GM18507 (cell line): ENCODE data around the gene TENM3.
A peak's percentile ranks its signal among the peaks of the same experiment; 100 is the strongest.

Experiments
- DNase-seq: peaks from one replicate; pipeline ENCODE4 v3.0.0; 2011; ENCODE audit warnings: low read depth; ENCODE audit not compliant: insufficient read length; ENCODE audit errors: extremely low spot score
- FAIRE-seq: peaks from 2 replicates; lab custom pipeline; 2011; peaks lifted over from hg19 to GRCh38; lab: Jason Lieb, UNC

The TENM3 gene

DNA sequence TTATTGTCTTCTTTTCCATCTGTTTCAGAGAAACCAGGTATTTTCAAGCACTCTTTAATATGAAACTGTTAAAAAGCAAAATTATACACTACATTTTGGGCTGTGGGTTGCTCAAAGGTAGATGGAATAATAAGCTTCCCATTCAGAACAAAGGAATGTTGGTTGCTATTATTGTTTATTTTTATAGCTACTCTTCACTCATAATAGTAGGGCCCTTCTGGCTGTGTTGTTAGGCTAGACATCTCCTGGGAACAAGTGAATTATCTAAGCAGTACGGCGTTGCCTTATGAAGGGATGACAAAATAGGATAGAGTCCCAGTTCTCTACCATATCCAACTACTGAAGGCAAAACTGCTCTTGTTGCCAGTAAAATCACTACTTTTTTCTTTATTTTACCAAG lies 34.2 kb downstream of the TENM3 start:
- FAIRE-seq, result no peak

GRCh38 chr4:182278729-182279128 lies 35.5 kb downstream of the TENM3 start:
- DNase-seq (no peak), FAIRE-seq (no peak)

More for the DNA sequence above, 34.2 kb downstream of the TENM3 start:
- DNase-seq, result no peak

DNA sequence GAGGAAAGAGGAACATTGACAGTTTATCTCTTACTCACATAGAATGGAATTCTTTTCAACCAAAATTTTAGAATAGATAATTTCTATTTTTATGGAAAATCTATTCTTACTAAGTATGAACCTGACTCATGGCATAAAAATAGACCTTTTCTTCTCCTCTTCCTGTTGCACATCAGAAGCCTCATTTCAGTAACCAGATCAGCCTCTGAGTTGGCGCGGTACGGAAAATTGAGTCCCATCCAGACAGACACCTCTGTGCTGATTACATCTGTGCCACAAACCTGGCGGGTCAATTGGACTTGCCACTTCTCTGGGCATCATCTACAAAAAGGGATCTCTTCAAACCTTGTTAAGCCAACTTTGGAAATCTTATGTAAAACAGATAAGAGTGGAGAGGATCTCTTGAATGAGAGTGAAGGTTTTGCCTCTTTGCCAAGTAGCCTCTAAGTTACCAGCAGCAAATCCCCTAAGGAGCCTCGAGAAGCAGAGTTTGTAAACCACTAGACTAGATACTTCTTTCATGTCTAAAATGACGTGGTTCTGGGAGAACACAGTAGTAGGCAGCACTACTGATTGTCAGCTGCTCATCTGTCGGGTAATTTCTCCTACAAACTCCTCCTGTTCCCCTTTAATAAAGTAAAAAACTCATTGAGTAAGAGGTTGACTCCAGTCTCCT lies 37.4 kb downstream of the TENM3 start:
- FAIRE-seq (no peak), DNase-seq (no peak)

GRCh38 chr4:182286035-182286434 lies 42.8 kb downstream of the TENM3 start:
- DNase-seq, result no peak
- FAIRE-seq, result no peak

- FAIRE-seq (no peak), DNase-seq (no peak)
Measured at GRCh38 chr4:182286931-182287330, 43.7 kb downstream of the TENM3 start.

- DNase-seq (no peak), FAIRE-seq (no peak)
Measured at GRCh38 chr4:182288534-182288933, 45.3 kb downstream of the TENM3 start.

DNA sequence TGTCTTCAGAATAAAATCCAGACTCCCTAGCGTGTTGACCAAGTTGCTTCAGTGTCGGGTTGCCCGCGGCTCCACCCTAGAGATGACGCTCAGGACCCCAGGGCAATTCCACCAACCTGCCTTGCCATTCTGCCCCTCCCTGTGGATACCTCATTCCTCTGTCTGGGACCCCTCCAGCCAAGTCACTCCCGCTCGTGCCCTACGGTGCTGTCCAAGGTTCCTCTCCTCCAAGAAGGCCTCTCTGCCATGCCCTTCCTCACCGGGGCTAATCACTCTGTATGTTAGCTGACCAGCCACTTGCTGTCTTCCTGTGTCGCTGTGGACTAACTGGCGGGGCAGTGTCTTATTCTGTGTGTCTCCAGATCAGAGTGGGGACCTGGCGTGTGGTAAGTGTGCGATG lies 46.6 kb downstream of the TENM3 start:
- FAIRE-seq (no peak), DNase-seq (no peak)

DNA sequence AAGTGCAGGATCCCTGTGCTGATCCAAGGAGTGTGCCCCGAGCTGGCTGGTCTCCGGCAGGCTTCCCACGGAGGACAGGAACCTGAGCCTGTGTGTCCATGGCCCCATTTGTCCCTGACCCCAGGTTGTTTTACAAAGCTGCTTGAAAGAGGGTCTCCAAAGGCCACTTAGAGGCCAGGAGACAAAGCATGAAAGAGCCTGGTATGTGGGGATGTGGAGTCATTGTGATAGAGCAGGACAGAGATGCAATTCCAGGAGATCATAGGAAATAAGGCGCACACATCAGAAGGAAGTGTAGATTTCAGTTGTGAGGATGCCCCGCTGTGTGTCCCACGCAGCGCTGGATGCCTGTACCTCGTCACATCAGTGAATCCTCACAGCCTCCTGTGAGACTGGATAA lies 48.0 kb downstream of the TENM3 start:
- DNase-seq (no peak), FAIRE-seq (no peak)

GRCh38 chr4:182291597-182292270 lies 48.5 kb downstream of the TENM3 start:
- FAIRE-seq (no peak), DNase-seq (no peak)

DNA sequence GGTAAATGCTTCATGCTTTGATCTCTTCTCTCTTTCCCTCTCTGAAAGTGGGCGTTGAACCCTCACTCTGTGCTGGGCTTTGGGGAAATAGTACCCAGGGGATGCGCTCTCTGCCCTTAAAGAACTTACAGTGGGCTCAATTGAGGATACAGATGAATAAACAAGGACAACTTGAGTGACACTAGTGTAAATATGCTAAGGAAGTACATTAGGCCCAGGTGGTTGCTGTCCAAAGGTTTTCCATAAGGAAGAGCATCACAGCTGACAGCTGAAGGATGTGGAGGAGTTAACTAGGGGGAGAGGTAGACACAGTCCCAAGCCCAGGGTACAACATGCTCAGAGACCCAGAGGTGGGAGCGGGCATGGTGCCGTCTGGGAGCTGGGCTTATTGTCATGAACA lies 49.4 kb downstream of the TENM3 start:
- FAIRE-seq (no peak), DNase-seq (no peak)

GRCh38 chr4:182293691-182294255 lies 50.6 kb downstream of the TENM3 start:
- no peak for FAIRE-seq

DNA sequence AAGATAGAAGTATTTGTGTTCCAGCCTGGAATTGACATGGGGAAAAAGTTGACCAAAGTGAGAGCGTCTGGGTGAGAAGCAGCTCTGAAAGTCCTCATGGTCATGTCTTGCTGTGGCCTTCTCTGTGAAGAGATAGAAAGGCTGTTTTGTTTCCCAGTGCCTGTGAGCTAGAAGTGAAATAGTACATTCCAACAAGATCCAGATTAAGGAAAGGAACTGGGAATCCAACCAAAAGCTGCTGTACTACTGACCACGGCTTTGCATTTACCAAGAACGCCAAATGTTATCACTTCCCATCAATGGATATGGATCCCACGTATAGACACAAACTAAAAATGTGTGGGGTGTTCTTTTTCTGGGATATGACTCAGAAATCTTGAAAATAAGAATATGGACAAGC lies 51.2 kb downstream of the TENM3 start:
- DNase-seq (no peak), FAIRE-seq (no peak)

More at GRCh38 chr4:182293691-182294255, 50.6 kb downstream of the TENM3 start:
- DNase-seq, result no peak

DNA sequence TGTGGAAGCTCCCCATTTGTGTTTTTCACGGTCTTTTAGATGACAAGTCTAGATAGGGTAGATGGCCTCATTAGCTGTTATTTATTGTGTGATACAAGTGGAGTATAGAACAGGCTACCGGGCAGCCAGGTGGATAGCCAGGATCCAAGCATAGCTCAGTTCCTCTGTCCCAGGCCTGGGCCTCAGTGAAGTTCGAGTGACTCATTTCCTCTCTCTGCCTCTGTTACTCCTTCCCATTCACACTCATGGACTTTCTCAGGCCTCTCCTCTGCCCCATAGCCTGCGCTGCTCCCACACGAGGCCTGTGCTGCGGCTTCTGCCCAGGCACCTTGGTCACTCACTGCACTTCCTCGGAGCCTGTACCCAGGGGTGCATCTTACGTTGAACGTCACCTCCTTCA lies 54.5 kb downstream of the TENM3 start:
- FAIRE-seq, result no peak
- no peak for DNase-seq

DNA sequence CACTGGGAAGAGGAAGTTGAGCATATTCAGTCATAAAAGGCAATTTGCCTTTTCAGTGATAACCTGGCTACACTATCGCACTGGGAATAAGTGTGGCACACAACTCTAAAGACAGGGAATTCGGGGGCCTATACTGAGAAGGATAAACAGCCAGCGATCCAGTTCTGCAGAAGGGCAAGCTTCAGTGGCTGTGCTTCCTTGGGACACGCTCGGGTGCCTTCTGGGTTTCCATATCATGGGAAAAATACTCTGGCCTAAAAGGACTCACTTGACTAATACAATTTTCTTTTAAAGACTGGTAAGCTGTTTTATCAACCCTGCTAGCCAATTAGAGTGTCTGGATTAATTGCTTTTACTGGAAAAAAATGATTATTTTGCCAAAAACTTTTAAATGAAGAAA lies 58.5 kb downstream of the TENM3 start:
- DNase-seq, result no peak
- no peak for FAIRE-seq

DNA sequence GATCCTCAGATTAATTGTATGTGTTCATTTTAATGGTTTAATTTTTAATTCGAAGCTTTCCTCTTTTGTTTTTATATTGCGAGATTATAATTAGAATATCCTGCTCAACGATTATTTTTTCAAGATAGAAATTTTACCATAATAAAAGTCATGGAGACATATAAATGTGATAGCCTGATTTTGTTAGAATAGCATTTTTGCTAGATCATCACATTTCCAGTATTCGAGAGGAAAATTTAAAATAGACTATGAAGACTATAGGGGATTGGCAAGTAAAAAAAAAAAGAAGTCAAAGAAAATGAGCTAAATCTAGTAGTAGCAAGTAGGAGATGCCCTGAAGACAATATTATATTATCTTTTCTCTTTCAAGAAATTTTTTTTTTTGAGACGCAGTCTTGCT lies 60.6 kb downstream of the TENM3 start:
- no peak for FAIRE-seq
- no peak for DNase-seq

DNA sequence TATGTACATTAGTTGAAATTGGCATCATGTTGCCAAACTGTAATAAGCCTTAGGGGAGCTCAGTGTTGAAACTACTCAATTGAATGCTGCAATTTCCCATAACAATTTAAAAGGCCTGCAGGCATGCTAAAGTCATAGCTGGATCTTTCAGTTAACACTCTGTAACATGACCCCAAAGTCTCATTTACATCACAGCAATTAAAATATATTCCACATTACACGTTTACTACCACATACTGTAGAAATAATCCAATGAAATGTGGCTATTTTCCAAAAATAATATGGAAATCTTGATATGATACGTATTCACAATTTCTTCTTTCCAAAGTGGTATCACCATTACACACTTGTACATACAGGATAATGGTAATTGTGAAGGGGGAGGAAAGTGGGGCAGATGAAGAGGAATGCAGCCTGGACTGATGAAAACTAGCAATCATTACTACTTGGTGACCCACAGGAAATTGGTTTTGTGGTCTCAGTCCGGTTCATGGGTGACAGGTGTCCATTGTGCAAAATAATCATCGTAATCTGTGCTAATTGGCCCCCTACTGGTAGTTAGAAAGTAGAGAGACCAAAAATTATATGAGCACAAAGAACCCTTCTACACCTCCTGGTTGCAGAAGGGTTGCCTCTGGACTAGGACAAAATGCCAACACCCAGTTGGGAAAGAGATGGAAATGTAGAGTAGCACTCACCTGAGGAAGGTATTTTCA lies 63.7 kb downstream of the TENM3 start:
- FAIRE-seq (peak; percentile 12), DNase-seq (no peak)

GRCh38 chr4:182307746-182308145 lies 64.5 kb downstream of the TENM3 start:
- FAIRE-seq (no peak), DNase-seq (no peak)

- FAIRE-seq, result no peak
- DNase-seq, result no peak
Measured at GRCh38 chr4:182309877-182310276, 66.7 kb downstream of the TENM3 start.

GRCh38 chr4:182310316-182310715 lies 67.1 kb downstream of the TENM3 start:
- DNase-seq (no peak), FAIRE-seq (no peak)

- no peak for FAIRE-seq
- no peak for DNase-seq
Measured at GRCh38 chr4:182310962-182311361, 67.8 kb downstream of the TENM3 start.
